B cell (primary cell): ENCODE results near the gene IFNK. TPM values are rescaled to one million over a fixed set of nuclear protein-coding genes. Genes with fewer than 3 reads are reported as not detected.

Experiments
- ATAC-seq: fragments of 200-7000 bp; cut with Tn5 transposase; one replicate; pipeline ENCODE4 v1.10.0; 2021; ENCODE audit warnings: low read depth, mild to moderate bottlenecking, moderate number of reproducible peaks, moderate library complexity
- CTCF ChIA-PET: fragments of 350-600 bp; sonication (Branson Sonifier 250); formaldehyde crosslinking; loops from one replicate; lab custom pipeline; 2021; ENCODE audit warnings: antibody characterized with exemption, inconsistent platforms; lab: Charles Lee
- POLR2A ChIA-PET: fragments of 350-600 bp; sonication (Branson Sonifier 250); formaldehyde crosslinking; loops from one replicate; lab custom pipeline; 2021; ENCODE audit warnings: antibody characterized with exemption; lab: Charles Lee
- DNase-seq: peaks from one replicate; pipeline ENCODE4 v3.0.0; 2013
- H2AFZ ChIP-seq: 2 replicates; pipeline ENCODE4 v1.6.1; 2012; ENCODE audit warnings: mild to moderate bottlenecking, low read depth, low read length; ENCODE audit not compliant: insufficient read depth, poor library complexity, severe bottlenecking
- H3K27ac ChIP-seq, 2 donors: 1 replicate in 1 of 2; 2 replicates in 1 of 2; pipeline ENCODE4 v1.5.1; 2012 to 2013; ENCODE audit warnings: low read length in 2 of 2, mild to moderate bottlenecking in 2 of 2, moderate library complexity in 1 of 2
- H3K27me3 ChIP-seq, 4 experiments: fragments of 200-600 bp in 1 of 4; sonication (generic) in 1 of 4; replicated peaks in 1 of 4; 1 replicate in 2 of 4; 2 replicates in 2 of 4; pipeline versions ENCODE4 v1.6.1 to v1.7.0; 2013 to 2016; ENCODE audit warnings: low read length in 3 of 4, mild to moderate bottlenecking in 2 of 4, mixed read lengths in 1 of 4, moderate library complexity in 1 of 4; ENCODE audit not compliant: insufficient read depth in 4 of 4, control insufficient read depth in 3 of 4; ENCODE audit errors: control extremely low read depth in 1 of 4
- H3K36me3 ChIP-seq, 2 experiments: replicated peaks in 1 of 2; 1 replicate in 1 of 2; 2 replicates in 1 of 2; pipeline versions ENCODE4 v1.6.1 to v1.7.1; 2013; ENCODE audit warnings: low read length in 1 of 2; ENCODE audit not compliant: insufficient read depth in 2 of 2, control insufficient read depth in 1 of 2; ENCODE audit errors: control extremely low read depth in 1 of 2, extremely low read depth in 1 of 2
- H3K4me1 ChIP-seq, 2 donors: fragments of 200-600 bp in 1 of 2; sonication (generic) in 1 of 2; 1 replicate in 1 of 2; 2 replicates in 1 of 2; pipeline versions ENCODE4 v1.5.1 to v1.6.1; 2013 to 2017; ENCODE audit warnings: low read length in 2 of 2; ENCODE audit not compliant: control insufficient read depth in 2 of 2, insufficient read depth in 2 of 2
- H3K4me2 ChIP-seq: replicated peaks from 2 replicates; pipeline ENCODE3; 2012; ENCODE audit warnings: mild to moderate bottlenecking, low read depth, low read length; ENCODE audit not compliant: poor library complexity, severe bottlenecking
- H3K4me3 ChIP-seq, 5 experiments: fragments of 200-600 bp in 1 of 5; sonication (generic) in 1 of 5; 1 replicate in 3 of 5; 2 replicates in 2 of 5; pipeline versions ENCODE4 v1.5.1 to v1.7.0; 2011 to 2016; ENCODE audit warnings: low read length in 4 of 5, mild to moderate bottlenecking in 4 of 5, low read depth in 2 of 5, control low read depth in 1 of 5, moderate library complexity in 1 of 5; ENCODE audit not compliant: insufficient read depth in 1 of 5; ENCODE audit errors: control extremely low read depth in 1 of 5, extremely low read depth in 1 of 5
- H3K79me2 ChIP-seq: fragments of 200-600 bp; sonication (generic); one replicate; pipeline ENCODE4 v1.6.0; 2016; ENCODE audit warnings: low read length; ENCODE audit not compliant: control insufficient read depth, insufficient read depth
- H3K9ac ChIP-seq: fragments of 200-600 bp; sonication (generic); 2 replicates; pipeline ENCODE4 v1.6.1; 2017; ENCODE audit warnings: mild to moderate bottlenecking, low read length, moderate library complexity
- H3K9me3 ChIP-seq, 3 donors: one replicate each; pipeline versions ENCODE4 v1.6.1 to v1.7.1; 2013; ENCODE audit warnings: low read length in 2 of 3; ENCODE audit not compliant: control insufficient read depth in 2 of 3, insufficient read depth in 1 of 3; ENCODE audit errors: control extremely low read depth in 1 of 3
- H4K20me1 ChIP-seq: 2 replicates; pipeline ENCODE4 v1.6.0; 2012; ENCODE audit warnings: mild to moderate bottlenecking, low read length; ENCODE audit not compliant: insufficient read depth, control insufficient read depth, poor library complexity, severe bottlenecking
- H3K27ac Mint-ChIP-seq: one replicate; pipeline ENCODE4 v1.8.0; 2021; ENCODE audit warnings: mixed read lengths
- H3K27me3 Mint-ChIP-seq: one replicate; pipeline ENCODE4 v1.8.0; 2021; ENCODE audit warnings: mixed read lengths
- H3K4me1 Mint-ChIP-seq: one replicate; pipeline ENCODE4 v1.8.0; 2021; ENCODE audit warnings: mixed read lengths
- H3K4me3 Mint-ChIP-seq: one replicate; pipeline ENCODE4 v1.8.0; 2021; ENCODE audit warnings: mixed read lengths
- H3K9me3 Mint-ChIP-seq: one replicate; pipeline ENCODE4 v1.8.0; 2022; ENCODE audit warnings: mixed read lengths; ENCODE audit not compliant: insufficient read depth
- CTCF ChIP-seq: fragments of 200-600 bp; IDR thresholded peaks from one replicate; pipeline ENCODE4 v1.8.0; 2022; ENCODE audit warnings: antibody characterized with exemption, mild to moderate bottlenecking
- EZH2 ChIP-seq: IDR thresholded peaks from 2 replicates; pipeline ENCODE4 v1.6.1; 2012; ENCODE audit warnings: borderline replicate concordance, low read depth, mild to moderate bottlenecking, moderate library complexity, low read length; ENCODE audit not compliant: insufficient read depth, poor library complexity, severe bottlenecking
- WGBS: methylation state at CpG from one replicate; pipeline ENCODE4 v1.1.5; 2013; ENCODE audit warnings: missing lambda C conversion rate; ENCODE audit not compliant: insufficient coverage; 5-methylcytosine and 5-hydroxymethylcytosine counted together
- intact Hi-C: fragments of 100-400 bp; cut with micrococcal nuclease; formaldehyde crosslinking; loops from one replicate; pipeline ENCODE4 v1.10.0; 2022
- polyA plus RNA-seq: library from polyadenylated mRNA; depleted of rRNA; stranded (reverse); fragments of >200 nt; gene quantifications from 2 replicates; pipeline ENCODE4 v1.2.3, GENCODE V29; 2012
- total RNA-seq, 2 donors: library from RNA; stranded (reverse); fragments of 120-200 nt in 1 of 2; gene quantifications; 1 replicate in 1 of 2; 2 replicates in 1 of 2; pipeline versions ENCODE4 v1.2.3 to v1.2.4, GENCODE V29; 2013 to 2022

Gene IFNK
- total and polyA plus RNA-seq, 2 donors (not counting 1 experiment from before 2014, with no cell fraction given) = not detected

- Histone ChIP-seq H3K4me3 (no peak overlapping the region), H3K36me3 (no peaks in the 10 kb centered on the region), H3K4me2 (no peak overlapping the region), H3K27ac (no peak overlapping the region), H3K27me3 (no peaks in the 10 kb centered on the region), H4K20me1 (no peaks in the 10 kb centered on the region), H3K9me3 (no peaks in the 10 kb centered on the region), H2AFZ (no peak overlapping the region), H3K9ac (no peak overlapping the region), H3K4me1 (peaks cover 9 to 10% of the 10 kb centered on the region in 2 donors), H3K79me2 (no peaks in the 10 kb centered on the region)
- no peaks in the 10 kb centered on the region for H3K27me3 Mint-ChIP-seq
- peaks cover 15% of the 10 kb centered on the region for H3K4me1 Mint-ChIP-seq
- no peak for DNase-seq
- intact Hi-C loops = no loop called here
- no peak overlapping the region for H3K4me3 Mint-ChIP-seq
- no peak overlapping the region for H3K27ac Mint-ChIP-seq
- POLR2A ChIA-PET = no interaction called here
- TF ChIP-seq CTCF = no peak
- TF ChIP-seq EZH2 = no peak
- CTCF ChIA-PET = interaction anchor here (0.7 to 17.3 kb wide), 4 partner anchors 7 to 214 kb away, joined by 3 to 395 read pairs (median 4); no protein-coding TSS in a partner anchor
- no peak for ATAC-seq
- no peaks in the 10 kb centered on the region for H3K9me3 Mint-ChIP-seq
- WGBS = no CpG with 5 or more reads among the region's 1 CpG
Measured at GRCh38 chr9:27537756-27538155, 13.7 kb downstream of the IFNK start.

- H3K4me1 Mint-ChIP-seq = peaks cover 14% of the 10 kb centered on the region
- H3K79me2 ChIP-seq = no peaks in the 10 kb centered on the region
- WGBS = 100% methylated on average over 2 of the region's 3 CpGs
- no peak overlapping the region for H3K27ac Mint-ChIP-seq
- no peaks in the 10 kb centered on the region for H3K27me3 Mint-ChIP-seq
- H3K27ac ChIP-seq = no peak overlapping the region
- H3K36me3 ChIP-seq = peaks cover 0 to 4% of the 10 kb centered on the region in 2 experiments
- H3K4me1 ChIP-seq = peaks cover 9 to 10% of the 10 kb centered on the region in 2 donors
- ChIA-PET CTCF (interaction anchor here (1.1 to 17.3 kb wide), 5 partner anchors 8 to 205 kb away, joined by 3 to 395 read pairs (median 4); no protein-coding TSS in a partner anchor), POLR2A (no interaction called here)
- intact Hi-C loops = no loop called here
- H2AFZ ChIP-seq = no peak overlapping the region
- no peaks in the 10 kb centered on the region for H4K20me1 ChIP-seq
- ATAC-seq (no peak), DNase-seq (no peak)
- no peaks in the 10 kb centered on the region for H3K9me3 Mint-ChIP-seq
- TF ChIP-seq EZH2 = no peak
- TF ChIP-seq CTCF = no peak
- H3K4me2 ChIP-seq = no peak overlapping the region
- H3K27me3 ChIP-seq = no peaks in the 10 kb centered on the region
- no peaks in the 10 kb centered on the region for H3K9me3 ChIP-seq
- no peak overlapping the region for H3K4me3 ChIP-seq
- no peak overlapping the region for H3K9ac ChIP-seq
- no peak overlapping the region for H3K4me3 Mint-ChIP-seq
Measured at GRCh38 chr9:27538647-27539046, 14.6 kb downstream of the IFNK start.
